Lower leg skin (tissue), 3 donors: Measurements from ENCODE around the gene FAM83G.

Source experiments
- CTCF ChIP-seq, 3 donors: fragments of 450-650 bp; IDR thresholded peaks; one replicate each; pipeline ENCODE4 v1.5.1; 2016; ENCODE audit warnings: antibody characterized with exemption in 3 of 3, mild to moderate bottlenecking in 3 of 3, moderate library complexity in 2 of 3
- POLR2A ChIP-seq, 2 donors: fragments of 450-650 bp; IDR thresholded peaks; one replicate each; pipeline ENCODE4 v1.6.1; 2016 to 2017; ENCODE audit warnings: antibody characterized with exemption in 2 of 2, mild to moderate bottlenecking in 1 of 2, moderate library complexity in 1 of 2

GRCh38 chr17:19011581-19011980, 7.0 kb upstream of the FAM83G start:
- no peak for TF ChIP-seq CTCF (IDR thresholded peaks at IDR 0.05)
- TF ChIP-seq POLR2A (IDR thresholded peaks at IDR 0.05) = no peak
